Stimulated activated CD4-positive, alpha-beta T cell treated with anti-CD3 and anti-CD28 coated beads, TNF-alpha, amount 100 ng/mL, for 4 hours (primary cell): ENCODE measurements around the gene CDKL2.

ENCODE experiments used
- DNase-seq, 3 experiments: peaks; one replicate each; pipeline ENCODE4 v3.0.0-alpha.2; 2020; ENCODE audit warnings: low read depth in 3 of 3

The CDKL2 gene

DNA sequence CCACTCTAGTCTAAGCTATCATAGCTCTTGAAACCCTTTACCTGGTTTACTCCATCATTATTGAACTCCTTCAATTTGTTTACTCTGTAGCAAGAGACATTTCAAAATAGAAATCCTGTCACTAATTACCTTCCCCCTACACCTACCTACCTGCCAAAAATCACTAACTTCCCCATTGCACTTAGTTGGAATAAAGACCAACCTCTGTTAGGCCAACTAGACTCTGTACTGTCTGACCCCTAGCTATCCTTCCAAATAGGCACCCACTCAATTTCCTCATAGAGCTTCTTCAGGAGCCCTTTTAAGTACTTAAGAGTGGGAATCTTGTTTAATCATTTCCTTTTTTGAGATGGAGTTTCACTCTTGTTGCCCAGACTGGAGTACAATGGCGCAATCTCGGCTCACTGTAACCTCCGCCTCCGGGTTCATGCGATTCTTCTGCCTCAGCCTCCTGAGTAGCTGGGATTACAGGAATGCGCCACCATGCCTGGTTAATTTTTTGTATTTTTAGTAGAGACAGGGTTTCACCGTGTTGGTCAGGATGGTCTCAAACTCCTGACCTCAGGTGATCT, 8.9 kb upstream of the CDKL2 start:
- DNase-seq: no peak

DNA sequence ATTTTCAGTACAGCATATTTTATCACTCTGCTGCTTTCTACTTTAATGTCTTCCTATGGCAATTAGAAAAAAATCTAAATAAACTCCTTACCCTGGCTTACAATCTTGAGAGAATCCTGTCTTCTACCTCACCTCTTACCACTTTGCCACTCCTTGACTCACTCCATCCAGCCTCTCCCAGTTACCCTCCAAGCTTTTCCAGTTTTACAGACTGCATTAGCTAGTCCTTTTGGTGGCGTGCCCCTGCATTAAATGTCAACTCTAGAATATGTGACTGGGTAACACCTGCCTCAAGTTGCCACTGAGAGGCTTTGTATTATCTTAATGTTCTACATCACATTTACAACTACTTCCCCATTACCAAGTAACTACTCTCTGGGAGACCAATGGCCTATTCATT, 7.5 kb upstream of the CDKL2 start:
- DNase-seq: no peak

DNA sequence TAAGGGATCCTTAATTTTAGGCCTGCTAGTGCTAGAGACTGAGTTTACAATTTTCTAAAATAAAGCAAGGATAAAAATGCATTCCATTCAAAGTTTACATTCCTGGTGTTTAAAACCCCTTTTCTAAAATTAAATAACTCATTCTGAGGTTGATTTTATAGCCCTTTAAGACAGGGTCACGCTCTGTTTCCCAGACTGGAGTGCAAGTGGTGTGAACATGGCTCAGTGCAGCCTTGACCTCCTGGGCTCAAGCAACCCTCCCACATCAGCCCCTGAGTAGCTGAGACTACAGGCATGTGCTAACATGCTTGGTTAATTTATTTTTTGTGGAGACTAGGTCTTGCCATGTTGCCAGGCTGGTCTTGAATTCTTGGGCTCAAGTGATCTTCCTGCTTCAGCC, 6.8 kb upstream of the CDKL2 start:
- no peak for DNase-seq

DNA sequence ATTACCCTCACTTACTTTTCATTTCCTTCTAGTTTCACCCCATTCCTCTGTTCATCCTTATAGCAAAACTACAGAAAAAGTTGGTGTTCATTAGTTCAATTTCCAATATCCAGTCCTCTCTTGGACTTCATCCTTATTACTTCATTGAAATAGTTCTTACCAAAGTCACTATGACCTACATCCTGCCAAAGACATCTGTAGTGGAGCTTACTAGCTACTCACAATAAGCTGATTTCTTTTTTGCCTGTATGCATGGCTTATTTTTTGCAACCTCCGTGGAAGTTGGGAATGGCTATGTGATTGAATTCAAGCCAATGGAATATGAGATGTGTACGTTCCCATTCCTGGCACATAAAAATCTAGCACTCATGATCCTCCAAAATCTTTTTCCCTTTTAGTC, 4.6 kb upstream of the CDKL2 start:
- no peak for DNase-seq

DNA sequence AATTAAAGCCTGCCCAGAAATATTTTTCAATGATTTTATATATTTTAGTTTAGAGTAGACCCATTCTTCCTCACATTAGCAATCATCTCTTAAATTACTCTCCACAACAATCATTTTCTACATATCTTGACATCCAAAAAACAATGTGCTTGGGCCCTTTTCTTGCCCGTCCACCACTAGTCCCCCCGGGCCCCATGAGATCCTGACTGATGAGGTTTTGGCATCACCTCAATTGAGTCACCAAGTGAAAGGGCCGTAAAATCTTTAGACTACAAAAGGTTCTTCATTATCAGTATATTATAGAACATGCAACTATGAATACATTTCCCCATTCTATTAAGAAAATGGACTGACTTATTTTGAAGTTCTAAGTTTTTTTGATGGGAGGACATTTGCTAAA, 4.0 kb upstream of the CDKL2 start:
- DNase-seq: no peak

DNA sequence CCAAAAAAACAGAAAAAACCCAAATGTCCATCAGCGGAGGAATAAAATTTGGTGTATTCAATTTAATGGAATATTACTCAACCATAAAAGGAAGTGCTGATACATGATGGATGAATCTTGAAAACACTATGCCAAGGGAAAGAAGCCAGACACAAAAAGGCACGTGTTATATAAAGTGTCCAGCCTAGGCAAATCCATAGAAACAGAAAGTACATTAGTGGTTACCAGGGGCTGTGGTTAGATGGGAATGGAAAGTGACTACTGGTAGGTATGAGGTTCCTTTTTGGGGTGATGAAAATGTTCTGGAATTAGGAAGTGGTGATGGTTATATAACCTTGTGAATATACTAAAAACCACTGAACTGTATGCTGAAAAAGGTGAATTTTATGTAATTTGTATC, 3.5 kb upstream of the CDKL2 start:
- no peak for DNase-seq

DNA sequence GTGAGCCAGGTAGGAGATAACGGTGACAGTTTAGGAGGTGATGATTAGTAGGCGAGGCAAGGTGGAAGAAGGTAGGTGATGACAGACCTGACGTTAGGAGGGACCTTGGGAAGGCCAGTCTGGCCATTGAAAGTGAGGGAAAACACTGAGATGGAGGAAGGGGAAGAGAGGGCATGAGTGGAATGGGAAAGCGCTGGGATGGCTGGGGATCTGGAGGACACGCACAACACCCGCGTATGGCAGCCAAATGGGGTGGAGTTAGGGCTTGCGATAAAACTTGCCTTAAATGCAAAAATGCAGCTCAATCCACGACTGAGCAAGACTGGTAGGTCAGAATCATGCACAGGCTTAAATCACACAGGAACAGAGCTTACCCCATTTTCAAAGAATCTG, 605 bp upstream of the CDKL2 start:
- no peak for DNase-seq

DNA sequence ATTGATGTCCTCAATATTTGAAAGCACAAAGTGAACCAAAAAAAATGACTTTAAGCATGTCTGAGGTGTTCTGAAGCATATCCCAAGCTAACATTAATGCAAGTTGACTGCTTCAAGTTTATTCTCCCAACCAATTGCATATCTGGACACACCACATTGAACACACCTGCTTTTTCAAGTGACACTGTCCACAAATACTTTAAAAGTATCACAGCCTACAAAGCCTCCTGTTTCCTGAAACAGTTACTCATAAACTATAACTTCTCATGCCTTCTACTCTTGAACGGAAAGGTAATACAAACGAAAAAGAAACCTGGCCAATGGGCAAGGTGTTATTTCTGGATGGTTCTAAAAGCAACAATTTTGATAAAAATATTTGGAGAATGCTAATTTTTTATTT, 1.1 kb downstream of the CDKL2 start:
- DNase-seq: no peak

DNA sequence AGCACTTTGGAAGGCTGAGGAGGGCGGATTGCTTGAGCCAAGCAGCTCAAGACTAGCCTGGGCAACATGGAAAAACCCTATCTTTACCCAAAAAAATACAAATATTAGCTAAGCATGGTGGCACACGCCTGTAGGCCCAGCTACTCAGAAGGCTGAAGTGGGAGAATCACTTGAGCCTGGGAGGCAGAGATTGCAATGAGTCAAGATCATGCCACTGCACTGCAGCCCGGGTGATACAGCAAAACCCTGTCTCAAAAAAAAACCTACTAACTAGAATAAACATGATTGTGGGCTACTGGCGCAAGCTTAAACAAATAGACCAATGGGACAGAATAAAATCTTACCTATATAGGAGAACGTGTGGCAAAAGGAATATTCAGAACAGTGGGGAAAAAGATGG, 7.3 kb downstream of the CDKL2 start:
- DNase-seq: no peak

DNA sequence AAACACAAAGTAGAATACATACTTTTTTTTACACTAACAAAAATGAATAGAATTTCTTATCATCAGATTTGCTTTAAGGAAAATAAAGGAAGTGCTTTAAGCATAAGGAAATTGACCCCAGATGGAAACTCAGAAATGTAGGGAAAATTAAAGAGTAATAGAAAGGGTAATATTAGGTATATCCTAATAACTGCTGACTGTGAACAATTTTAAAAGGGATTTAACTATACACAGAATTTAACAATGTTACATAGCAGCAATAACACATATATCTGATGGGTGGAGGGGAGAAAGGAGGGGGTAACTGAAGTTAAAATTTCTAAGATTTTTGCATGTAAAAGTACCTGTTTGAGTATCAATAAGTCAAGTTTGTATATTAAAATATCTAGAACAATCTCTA, 8.6 kb downstream of the CDKL2 start:
- no peak for DNase-seq

DNA sequence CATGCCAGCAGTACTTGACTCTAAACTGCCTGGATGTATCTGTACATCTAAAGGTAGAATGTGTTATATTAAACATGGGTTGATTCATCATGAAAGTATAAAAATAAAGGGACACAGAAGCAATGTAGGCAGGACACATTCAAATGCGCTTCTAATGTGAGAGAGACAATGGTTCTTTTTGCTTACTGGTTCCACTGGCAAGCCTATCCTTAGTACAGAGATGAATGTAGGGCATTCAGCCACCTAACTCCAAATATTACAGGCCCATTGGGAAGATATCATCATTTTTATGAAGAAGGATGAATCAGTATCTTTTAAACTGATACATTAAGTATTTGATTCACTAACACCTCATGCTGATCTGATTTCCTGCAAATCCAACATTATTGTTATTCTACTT, 18.0 kb downstream of the CDKL2 start:
- no peak for DNase-seq

DNA sequence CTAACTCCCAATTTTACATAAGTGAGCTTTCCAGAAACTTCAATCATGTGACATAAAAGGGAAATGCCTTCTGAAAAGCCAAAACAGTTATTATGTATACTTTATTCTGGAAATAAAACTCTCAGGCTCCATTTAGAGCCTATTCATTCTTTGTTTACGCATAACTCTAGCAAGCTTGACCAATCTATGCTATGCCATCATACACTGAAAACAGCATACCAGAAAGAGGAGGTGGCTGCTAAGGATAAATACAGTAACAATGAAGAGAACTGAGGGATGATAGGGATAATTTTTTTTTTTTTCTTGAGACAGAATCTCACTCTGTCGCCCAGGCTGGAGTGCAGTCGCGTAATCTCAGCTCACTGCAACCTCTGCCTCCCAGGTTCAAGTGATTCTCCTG, 24.4 kb downstream of the CDKL2 start:
- no peak for DNase-seq

DNA sequence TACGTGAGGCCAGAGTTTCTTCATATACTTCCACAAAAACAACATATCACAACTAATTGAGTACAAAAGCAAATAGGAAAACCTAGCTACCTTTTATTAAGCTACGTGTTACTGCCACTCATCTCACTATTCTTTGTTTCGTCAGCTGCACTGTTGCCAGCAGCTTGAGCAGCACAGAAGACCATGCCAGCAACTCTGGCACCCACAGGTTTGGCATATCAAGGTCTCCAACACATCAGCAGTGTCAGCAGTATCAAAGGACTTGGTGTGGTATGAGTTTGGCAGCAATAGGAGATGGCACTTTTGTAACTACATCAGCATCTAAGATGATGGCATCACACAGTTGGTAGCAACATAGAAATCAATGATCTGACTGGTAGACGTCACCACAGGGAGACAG, 30.7 kb downstream of the CDKL2 start:
- DNase-seq: no peak

DNA sequence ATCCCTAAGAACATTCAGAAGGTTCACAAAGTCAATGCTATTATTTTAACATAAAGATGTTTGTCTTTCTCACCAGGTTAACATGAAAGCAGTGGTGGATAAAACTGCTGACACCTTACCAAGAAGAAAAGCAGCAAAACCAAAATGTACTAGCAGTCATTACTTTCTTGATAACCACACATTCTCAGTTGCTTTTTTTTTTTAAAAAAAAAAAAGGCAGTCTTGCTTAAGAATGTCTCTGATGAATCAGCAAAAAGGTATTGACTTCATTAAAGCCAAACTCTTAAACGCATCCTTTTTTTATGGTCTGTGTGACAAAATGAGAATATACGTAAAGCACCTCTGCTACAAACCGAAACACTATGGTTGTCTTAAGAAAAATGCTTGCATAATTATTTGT, 31.9 kb downstream of the CDKL2 start:
- no peak for DNase-seq

DNA sequence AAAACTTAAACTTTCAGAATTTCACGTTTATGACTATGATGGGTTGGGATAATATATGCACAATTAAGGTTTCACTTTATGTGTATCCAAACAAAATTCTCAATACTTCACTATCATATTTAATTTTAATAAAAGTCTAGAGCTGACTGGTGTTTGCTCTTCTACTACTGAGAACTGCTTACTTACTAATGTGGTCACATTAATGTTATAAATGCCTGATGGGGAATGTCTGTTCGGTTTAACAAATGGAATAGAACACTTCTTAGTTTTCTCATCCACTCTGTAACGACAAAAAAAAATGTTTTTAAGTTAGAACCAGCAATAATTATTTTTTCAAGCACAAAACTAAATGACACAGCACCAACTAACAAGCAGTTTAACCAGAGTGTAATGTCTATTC, 34.3 kb downstream of the CDKL2 start:
- DNase-seq: no peak

DNA sequence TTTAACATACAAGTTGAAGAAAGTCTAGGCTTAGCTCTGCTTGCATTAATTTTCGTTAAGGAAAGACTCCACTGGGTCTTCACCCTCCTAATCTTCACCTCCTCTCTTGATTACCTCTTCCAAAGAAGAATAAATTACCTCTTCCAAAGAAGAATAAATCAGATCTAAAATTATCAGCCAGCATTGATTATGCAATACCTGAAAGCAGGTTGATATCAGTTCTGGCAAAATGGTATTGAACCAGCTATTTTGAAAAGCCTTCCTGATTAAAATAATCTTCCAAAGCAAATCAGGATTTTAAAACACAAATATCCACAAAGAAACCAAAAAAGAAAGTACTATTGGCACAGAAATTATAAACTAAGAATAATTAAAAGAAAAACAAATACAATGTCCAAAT, 36.9 kb downstream of the CDKL2 start:
- no peak for DNase-seq

DNA sequence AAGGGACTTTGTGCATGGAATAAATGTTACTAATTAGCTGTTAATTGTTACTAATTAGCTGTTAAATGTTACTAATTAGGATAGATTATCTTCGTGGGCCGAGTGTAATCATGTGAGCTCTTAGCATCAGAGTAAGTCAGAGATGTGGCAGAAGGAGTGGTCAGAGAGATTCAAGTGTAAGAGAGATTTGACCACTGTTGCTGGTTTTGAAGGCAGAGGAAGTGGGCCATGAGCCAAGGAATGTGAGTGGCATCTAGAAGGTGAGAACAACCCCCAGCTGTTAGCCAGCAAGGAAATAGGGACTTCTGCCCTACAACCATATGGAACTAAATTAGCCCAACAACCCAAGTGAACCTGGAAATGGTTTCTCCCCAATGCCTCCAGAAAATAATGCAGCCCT, 46.3 kb downstream of the CDKL2 start:
- no peak for DNase-seq

DNA sequence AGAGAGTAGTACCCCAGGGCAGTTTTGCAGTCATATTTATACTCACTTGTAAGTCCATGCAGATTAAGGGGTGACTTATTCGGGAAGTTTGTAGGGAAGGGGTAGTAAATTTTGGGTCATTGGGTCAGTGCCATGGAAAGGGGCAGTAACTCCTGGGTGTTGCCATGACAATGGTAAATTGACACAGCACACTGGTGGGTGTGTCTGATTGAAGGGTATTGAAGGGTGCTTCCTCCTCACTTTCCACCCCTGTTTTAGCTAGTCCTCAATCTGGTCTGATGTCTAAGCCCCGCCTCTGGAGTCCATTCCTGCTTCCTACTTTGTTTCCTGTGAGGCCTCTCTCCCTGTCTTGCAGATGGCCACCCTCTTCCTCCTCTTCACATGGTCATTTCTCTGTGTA, 62.6 kb downstream of the CDKL2 start:
- no peak for DNase-seq

DNA sequence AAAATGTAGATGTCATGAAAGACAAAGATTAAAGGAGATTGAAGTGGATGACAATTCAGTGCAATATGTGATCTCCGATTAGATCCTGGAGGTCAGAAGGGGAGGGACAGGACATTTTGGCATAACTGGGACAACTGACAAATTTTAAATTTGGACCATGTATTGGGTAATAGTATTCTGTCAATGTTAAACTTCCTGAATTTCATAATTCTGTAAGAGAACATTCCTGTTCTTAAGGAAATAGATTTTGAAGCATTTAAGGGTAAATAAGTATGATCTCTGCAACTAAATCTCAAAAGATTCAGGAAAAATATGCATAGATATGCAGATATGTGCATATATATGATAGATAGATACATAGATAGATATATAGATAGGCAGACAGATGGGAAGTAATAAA, 63.4 kb downstream of the CDKL2 start:
- no peak for DNase-seq

DNA sequence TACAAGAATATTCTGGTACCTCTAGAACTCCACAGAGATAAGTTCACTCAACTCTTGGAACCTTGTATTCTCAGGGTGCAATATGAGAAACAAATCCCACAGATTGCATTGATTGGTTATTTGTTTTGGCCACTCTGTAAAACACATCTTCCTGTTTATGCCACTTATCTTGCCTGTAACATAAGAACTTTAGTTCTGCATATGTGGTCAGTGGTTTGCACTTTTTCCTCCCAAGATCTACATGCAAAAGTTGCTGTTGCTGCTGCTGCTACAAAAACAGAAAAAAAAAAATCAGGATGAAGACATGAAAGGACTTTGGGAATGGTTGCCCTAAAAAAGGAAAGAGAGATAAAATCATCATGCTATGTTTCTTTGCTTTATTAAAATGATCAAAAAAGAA, 64.8 kb downstream of the CDKL2 start:
- DNase-seq: no peak

DNA sequence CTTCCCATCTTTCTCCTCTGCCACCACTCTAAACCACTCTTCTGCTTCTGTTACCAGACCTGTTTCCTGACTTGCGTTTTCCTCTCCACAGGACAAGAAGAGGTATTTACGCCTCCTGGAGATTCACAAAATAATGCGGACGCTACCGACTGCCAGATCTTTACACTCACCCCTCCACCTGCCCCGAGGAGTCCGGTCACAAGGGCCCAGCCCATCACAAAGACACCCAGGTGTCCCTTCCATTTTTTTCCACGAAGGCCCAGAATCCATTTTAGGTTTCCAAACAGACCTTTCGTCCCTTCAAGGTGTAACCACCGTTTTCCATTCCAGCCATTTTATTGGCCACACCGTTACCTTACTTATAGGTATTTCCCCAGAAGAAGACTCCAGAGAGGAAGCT, 66.3 kb downstream of the CDKL2 start:
- DNase-seq: no peak

DNA sequence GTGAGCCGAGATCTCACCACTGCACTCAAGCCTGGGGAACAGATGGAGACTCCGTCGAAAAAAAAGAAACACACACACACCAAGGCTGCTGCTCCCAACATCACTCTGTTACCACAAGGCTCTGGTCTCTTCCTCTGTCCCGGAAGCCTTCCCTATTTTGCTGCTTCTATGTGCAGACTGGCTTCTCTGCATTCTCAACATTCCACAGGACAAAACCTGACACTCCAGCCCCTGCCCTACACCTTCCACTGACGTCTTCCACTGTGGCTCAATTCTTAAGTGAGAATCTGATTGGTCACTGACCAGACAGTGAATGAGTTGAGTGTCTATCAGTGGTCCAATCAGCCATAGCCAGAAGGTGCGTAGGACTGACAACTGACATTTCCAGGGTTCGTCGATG, 68.5 kb downstream of the CDKL2 start:
- DNase-seq: no peak

DNA sequence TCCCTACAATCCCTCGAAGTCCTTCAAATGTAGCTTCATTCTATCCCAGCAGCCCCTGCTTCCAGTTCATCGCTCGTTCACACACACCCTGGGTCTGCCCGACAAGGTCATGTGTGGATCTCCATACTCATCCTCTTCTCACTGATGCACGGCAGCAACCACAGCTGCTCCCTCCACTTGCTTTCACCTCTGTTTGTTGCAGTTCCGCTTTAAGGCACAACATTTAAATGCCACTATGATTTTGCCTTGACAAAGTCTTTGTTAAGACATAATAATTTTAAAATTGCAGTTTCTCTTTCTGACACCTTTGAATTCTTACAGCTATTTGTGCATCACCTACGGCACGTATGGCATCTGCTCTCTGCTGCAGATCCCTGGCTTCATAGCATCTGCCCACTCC, 72.6 kb downstream of the CDKL2 start:
- DNase-seq: no peak

DNA sequence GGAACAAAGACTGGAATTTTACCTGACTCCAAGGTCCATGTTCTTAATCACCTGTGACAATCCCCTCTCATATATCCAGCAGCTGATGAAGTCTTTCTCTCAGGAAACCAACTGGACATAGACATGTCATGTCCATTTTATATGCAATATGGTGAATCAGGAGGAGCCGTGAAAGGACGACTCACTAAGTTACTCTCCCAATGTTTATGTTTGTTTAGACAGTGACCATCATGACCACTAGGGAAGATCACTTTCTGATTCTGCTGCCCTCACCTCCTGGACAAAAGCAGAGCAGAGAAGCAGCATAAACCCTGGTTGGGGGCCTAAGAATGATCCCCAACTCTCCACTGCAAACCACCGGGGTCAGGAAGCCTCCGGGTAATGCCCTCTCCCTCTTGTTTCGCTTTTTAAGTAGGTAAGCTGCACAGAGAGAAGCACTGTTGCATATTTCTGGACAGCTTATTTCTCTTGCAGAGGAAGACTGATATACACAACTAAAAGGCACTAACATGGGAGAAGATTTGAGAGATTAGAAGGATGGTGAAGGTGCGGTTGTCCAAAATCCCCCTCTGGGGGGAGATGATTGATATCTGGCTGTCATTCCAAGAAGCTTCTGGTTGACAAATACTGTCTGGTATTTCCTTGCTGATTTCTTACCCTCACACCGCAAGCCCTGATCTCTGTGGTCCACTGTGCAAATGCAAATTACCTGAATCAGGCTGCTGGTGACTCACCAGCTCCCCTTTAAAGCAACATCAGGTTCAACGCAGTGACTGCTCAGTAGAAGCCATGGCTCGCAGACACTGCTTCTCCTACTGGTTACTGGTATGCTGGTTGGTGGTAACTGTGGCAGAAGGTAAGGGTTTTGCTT, 74.8 kb downstream of the CDKL2 start, which contains the start of gene ODAPH:
TSS of gene ODAPH (plus strand) at position 773 of the 871 bp plus-strand sequence. CDS start at position 790, 17 bp downstream.
- DNase-seq: peak in 1 of 3 experiments; percentile 2
